HCEC 1CT (cell line): Measurements from ENCODE around the gene DROSHA.
"Not testable (repeated sequence)": the region's sequence is repeated elsewhere in the genome, so short reads cannot be mapped to it uniquely, and the experiment has no call there.

Experiments
- DNase-seq: peaks from one replicate; pipeline ENCODE4 v3.0.0-alpha.2; 2017

The DROSHA gene, protein sequence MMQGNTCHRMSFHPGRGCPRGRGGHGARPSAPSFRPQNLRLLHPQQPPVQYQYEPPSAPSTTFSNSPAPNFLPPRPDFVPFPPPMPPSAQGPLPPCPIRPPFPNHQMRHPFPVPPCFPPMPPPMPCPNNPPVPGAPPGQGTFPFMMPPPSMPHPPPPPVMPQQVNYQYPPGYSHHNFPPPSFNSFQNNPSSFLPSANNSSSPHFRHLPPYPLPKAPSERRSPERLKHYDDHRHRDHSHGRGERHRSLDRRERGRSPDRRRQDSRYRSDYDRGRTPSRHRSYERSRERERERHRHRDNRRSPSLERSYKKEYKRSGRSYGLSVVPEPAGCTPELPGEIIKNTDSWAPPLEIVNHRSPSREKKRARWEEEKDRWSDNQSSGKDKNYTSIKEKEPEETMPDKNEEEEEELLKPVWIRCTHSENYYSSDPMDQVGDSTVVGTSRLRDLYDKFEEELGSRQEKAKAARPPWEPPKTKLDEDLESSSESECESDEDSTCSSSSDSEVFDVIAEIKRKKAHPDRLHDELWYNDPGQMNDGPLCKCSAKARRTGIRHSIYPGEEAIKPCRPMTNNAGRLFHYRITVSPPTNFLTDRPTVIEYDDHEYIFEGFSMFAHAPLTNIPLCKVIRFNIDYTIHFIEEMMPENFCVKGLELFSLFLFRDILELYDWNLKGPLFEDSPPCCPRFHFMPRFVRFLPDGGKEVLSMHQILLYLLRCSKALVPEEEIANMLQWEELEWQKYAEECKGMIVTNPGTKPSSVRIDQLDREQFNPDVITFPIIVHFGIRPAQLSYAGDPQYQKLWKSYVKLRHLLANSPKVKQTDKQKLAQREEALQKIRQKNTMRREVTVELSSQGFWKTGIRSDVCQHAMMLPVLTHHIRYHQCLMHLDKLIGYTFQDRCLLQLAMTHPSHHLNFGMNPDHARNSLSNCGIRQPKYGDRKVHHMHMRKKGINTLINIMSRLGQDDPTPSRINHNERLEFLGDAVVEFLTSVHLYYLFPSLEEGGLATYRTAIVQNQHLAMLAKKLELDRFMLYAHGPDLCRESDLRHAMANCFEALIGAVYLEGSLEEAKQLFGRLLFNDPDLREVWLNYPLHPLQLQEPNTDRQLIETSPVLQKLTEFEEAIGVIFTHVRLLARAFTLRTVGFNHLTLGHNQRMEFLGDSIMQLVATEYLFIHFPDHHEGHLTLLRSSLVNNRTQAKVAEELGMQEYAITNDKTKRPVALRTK (N-terminal part only)

GRCh38 chr5:31531888-31532547 is at the start of gene DROSHA, which contains the start of gene C5orf22:
DROSHA (minus strand) TSS chr5:31532093; CDS start chr5:31529059, 3,034 bp downstream.
C5orf22 (plus strand) TSS chr5:31532301; CDS start chr5:31532393, 92 bp downstream.
- peak; percentile 95 for DNase-seq

- no peak for DNase-seq
These were observed 47.7 kb upstream of the DROSHA start for GRCh38 chr5:31579558-31579957.

DNA sequence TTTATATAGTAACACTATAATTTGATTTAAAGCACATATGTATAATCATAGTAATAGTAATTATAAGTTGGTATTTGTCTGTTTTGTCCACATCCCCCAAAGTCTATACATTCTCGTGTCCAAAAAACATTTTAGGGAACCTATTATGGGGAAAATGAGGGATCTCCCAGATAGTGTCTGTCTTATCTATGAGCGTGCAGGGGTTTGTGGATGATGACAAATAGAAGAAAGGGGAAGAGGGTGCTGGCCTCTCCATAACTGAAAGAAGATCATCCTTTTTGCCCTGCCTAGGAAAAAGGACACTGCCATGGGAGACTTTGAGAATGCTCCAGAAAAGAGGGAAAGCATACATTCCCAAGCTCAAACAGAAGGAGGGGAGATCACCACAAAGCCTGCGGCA is 45.5 kb upstream of the DROSHA start:
- DNase-seq, result no peak

GRCh38 chr5:31574772-31575171 is 42.9 kb upstream of the DROSHA start:
- no peak for DNase-seq

DNA sequence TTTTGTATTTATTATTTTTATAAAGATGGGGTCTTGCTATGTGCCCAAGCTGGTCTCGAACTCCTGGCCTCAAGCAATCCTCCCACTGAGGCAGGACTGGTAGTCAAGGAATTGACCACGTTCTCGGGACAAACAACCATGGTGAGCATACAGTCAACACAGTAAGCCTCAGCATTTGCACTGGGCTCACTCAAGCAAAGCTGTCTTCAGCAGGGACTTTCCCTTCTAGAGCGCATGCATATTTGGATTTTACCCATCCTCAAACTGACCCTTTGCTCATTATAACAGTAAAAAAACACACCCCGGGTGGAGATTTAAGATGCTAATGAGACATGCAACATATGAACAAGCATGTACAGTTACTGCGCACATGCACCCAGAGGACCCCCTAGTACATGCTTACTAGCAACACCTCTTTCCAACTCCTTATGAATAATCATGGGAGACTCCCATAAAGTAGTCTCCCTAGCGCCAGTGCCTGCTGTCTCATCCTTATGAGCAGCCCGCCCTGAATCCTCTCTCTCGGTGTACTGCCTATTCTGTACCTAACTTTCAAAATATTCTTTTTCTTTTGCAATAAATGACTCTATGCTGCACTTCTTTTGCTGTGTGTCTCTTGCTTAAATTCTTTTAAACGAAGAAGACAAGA is 41.7 kb upstream of the DROSHA start:
- DNase-seq, result no peak

DNA sequence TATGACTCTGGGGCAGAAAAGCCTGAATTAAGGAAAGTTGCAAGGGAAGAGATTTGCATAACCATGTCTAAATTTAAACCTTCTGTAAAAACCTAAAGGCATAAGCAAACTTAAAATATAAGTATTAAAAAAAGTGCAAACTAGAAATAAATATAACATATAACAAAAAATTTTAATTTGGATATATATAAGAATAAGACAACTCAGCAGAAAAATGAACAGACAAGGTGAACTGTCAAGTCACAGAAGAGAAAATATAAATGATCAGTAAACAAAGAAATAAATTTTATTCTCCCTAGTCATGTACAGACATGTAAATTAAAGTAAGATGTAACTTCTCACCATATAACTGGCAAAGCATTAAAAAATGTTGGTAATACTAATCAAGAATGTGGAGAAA is 37.2 kb upstream of the DROSHA start:
- DNase-seq, result no peak

DNA sequence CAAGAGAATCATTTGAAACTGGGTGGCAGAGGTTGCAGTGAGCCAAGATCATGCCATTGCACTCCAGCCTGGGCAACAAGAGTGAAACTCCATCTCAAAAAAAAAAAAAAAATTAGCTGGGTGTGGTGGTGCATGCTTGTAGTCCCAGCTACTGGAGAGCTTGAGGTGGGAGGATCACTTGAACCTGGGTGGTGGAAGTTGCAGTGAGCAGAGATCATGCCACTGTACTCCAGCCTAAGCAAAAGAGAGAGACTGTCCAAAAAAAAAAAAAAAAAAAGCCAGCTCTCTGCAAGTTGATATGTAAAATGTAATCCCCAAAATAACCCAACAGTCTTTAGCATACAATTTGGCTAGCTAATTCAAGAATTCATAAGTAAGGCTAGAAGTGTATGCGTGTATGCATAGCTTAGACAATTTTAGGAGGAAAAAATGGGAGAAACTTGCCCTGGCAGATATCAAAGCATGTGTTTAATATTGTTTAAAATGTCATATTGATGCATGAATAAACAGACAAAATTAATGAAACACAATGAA is 36.5 kb upstream of the DROSHA start:
- DNase-seq, result no peak

DNA sequence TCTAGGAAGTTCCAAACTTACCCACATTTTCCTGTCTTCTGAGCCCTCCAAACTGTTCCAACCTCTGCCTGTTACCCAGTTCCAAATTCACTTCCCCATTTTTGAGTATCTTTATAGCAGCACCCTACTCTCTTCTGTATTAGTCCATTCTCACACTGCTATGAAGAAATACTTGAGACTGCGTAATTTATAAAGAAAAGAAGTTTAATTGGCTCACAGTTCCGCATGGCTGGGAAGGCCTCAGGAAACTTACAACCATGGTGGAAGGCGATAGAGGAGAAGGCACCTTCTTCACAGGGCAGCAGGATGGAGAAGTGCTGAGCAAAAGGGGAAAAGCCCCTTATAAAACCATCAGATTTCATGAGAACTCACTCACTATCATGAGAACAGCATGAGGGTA is 34.5 kb upstream of the DROSHA start:
- not testable (repeated sequence) for DNase-seq

DNA sequence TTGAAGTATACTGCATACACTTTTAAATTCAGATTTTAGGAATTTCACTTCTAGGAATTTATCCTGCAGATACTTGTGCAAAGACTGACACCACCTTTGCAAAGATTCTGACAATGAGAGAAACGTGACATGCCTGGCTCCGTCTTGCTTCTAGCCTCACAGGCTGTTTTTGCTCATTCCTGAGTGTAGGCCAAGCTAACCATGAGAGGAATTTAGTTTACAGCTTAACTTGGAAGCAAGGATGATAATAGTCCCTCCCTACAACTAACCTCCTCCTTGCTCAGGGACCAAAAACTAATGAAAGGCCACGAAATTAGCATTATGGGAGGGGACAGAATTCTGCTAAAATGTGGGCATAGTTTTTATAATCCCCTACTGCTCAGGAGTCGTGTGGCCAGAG is 31.3 kb upstream of the DROSHA start:
- DNase-seq, result no peak

DNA sequence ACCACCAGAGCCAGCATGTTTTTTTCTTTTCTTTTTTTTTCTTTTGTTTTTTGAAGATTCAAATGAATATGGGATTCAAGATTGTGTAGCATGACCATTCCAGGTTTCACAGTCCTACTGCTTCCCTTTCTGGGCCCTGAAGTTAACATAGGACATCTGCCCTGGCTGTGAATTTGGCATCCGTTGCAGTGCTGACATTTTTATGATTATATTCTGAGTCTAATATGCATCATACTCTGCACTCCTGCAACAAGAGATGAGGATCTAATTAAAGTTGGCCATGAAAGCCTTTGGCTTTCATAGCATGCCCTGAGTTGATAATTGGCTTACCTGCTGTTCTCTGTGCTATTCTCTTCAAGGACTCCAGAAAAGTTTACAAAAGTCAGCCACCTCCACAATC is 30.1 kb upstream of the DROSHA start:
- DNase-seq, result no peak

DNA sequence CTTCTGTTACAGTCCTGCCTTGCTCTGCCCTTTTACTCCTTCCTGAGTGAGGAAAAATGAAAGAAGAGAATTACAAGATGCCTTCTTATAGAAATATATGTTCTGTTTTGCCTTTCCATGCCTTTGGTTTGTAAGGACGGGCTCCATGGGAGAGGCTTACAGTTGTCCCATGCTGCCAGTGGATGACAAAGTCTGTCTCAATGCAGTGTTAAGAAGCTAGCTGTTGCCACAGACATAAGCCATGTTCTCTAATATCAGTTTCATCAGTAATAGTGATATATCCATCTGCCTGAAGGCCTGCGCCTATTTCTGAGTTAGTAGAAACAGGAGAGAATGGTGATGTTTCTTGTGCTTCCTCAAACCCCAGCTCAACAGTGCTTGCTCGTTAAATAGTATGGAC is 28.0 kb upstream of the DROSHA start:
- no peak for DNase-seq

- DNase-seq, result no peak
These were observed 24.6 kb upstream of the DROSHA start for GRCh38 chr5:31556461-31556860.

DNA sequence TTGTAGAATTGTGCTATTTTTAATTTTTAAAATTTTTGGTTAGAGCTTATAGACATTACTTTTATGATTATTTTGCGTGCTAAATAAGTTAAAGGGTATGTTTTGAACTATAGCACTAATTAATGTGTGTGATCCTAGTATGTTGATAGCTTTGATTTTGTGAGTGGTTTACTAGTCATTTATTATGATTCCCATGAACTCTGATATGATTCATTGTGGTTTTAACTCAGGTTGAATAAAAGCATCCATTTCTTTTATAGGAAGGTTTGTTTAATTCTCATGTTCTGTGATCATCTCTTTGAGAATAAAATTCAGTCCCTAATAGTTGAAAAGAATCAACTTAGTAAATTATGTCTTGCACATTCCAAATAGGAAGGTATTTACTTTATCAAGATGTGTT is 22.7 kb upstream of the DROSHA start:
- peak; percentile 11 for DNase-seq

GRCh38 chr5:31553863-31554262 is 22.0 kb upstream of the DROSHA start:
- DNase-seq, result peak; percentile 41

GRCh38 chr5:31551878-31552277 is 20.0 kb upstream of the DROSHA start:
- no peak for DNase-seq

- not testable (repeated sequence) for DNase-seq
These were observed 17.2 kb upstream of the DROSHA start for GRCh38 chr5:31549114-31549513.

DNA sequence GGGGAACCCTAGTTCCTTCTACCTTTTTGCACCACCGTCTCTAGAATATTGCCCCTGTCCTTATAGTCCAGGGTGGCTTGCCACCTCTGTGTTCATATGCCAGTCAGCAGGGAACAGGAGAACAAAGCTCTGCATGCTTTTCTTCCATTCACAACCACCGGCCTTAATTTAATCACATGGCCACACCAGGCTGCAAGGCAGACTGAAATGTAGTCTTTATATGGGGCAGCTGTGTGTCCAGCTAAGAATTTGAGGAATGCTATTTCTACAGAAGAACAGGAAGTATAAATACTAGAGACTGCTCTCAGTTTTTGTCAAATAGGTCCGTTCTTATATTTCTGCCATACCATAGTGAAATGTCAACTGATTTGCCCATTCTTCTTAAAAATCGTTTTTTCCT is 6.0 kb upstream of the DROSHA start:
- DNase-seq, result peak; percentile 20

DNA sequence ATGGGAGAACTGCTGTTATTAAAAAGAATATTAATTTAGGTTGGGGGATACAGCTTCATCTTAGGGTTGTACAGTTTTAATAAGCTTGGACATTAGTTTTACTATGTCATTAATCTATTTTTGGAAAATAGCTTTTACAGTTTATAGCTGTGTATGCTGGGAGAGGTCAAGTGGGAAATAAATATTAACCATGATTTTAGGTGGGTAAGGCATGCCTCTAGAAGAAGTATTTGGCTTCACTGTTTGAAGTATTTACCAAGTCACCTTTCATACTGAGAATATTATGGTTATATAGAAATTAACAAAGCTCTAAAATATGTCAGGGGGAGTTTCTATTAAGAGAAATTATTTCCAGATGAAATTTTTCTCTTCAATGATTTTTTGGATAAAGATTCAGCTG is 5.5 kb upstream of the DROSHA start:
- DNase-seq, result no peak

DNA sequence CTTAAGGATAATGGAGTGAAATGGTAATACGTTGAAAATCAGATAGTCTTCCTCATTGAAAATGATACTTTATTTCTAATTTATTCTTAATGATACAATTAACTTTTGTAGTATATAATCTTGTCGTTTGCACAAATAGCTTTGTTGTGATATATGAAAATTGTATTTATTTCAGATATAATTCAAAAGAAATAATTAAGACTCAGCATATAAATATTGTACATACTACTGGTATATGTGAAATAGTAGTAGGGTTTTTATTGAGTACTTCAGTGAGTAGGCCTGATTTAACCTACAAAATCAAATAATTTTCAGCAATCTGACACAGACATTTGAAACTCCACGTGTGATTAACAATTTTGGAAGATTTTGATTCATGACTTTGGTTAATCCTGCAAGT is 5.0 kb upstream of the DROSHA start:
- DNase-seq, result no peak

DNA sequence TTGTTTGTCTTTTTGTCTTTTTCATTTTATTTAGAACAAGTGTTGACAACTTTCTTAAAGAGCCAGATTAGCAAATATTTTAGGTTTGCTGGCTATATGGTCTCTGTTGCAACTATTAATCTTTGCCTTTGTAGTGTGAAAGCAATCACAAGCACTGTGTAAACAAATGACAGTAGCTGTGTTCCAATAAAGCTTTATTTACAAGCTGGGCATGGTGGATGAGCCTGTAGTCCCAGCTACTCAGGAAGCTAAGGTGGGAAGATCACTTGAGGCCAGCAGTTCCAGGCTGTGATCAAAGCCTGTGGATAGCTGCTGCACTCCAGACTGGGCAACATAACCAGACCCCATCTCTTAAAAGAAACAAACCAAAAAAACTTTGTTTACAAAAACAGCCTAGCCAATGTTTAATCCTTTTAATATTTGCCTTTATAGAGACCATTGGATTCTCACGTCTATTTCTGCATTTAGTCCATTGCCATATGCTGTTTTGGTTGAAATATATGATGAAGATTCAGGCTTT is 2.7 kb upstream of the DROSHA start:
- no peak for DNase-seq

GRCh38 chr5:31531543-31531887 is 378 bp downstream of the DROSHA start:
- peak; percentile 21 for DNase-seq
